ENCODE results near the gene DPYD. TPM values are rescaled to one million over a fixed set of nuclear protein-coding genes. Genes with fewer than 3 reads are reported as not detected.
"Not testable (repeated sequence)": the region's sequence is repeated elsewhere in the genome, so short reads cannot be mapped to it uniquely, and the experiment has no call there.

Gene DPYD
- total RNA-seq, 2 donors from 2014 or later, result 11.1 to 11.5 TPM

- H3K27me3 Mint-ChIP-seq, result no peaks in the 10 kb centered on the region
- no peak overlapping the region for H3K4me3 Mint-ChIP-seq
Observed at GRCh38 chr1:97368296-97368695, 552.5 kb downstream of the DPYD start.

GRCh38 chr1:97366984-97367383 is 553.9 kb downstream of the DPYD start:
- peaks cover 6% of the 10 kb centered on the region for H3K9me3 Mint-ChIP-seq

More at GRCh38 chr1:97368296-97368695, 552.5 kb downstream of the DPYD start:
- no peaks in the 10 kb centered on the region for H3K4me1 Mint-ChIP-seq
- peaks cover 6% of the 10 kb centered on the region for H3K9me3 Mint-ChIP-seq
- H3K27ac Mint-ChIP-seq, result no peak overlapping the region
- H3K36me3 Mint-ChIP-seq (ENCODE audit: low read depth), result peaks cover 41% of the 10 kb centered on the region
- no peak for ATAC-seq (replicated peaks)

GRCh38 chr1:97365026-97365425 is 555.8 kb downstream of the DPYD start:
- peaks cover 6% of the 10 kb centered on the region for H3K9me3 Mint-ChIP-seq
- no peaks in the 10 kb centered on the region for H3K4me1 Mint-ChIP-seq
- peaks cover 32% of the 10 kb centered on the region for H3K36me3 Mint-ChIP-seq (ENCODE audit: low read depth)
- H3K27me3 Mint-ChIP-seq, result no peaks in the 10 kb centered on the region
- H3K27ac Mint-ChIP-seq, result no peak overlapping the region
- H3K4me3 Mint-ChIP-seq, result no peak overlapping the region
- no peak for ATAC-seq (replicated peaks)

More at GRCh38 chr1:97366984-97367383, 553.9 kb downstream of the DPYD start:
- no peak overlapping the region for H3K4me3 Mint-ChIP-seq
- no peak for ATAC-seq (replicated peaks)
- peaks cover 31% of the 10 kb centered on the region for H3K36me3 Mint-ChIP-seq (ENCODE audit: low read depth)
- no peaks in the 10 kb centered on the region for H3K27me3 Mint-ChIP-seq
- no peaks in the 10 kb centered on the region for H3K4me1 Mint-ChIP-seq
- H3K27ac Mint-ChIP-seq, result no peak overlapping the region

GRCh38 chr1:97364086-97364485 is 556.7 kb downstream of the DPYD start:
- Mint-ChIP-seq H3K27ac (no peak overlapping the region), H3K4me1 (no peaks in the 10 kb centered on the region)
- no peak for ATAC-seq (replicated peaks)

GRCh38 chr1:97356309-97356708 is 564.5 kb downstream of the DPYD start:
- Mint-ChIP-seq H3K9me3 (peaks cover 3% of the 10 kb centered on the region), H3K27me3 (no peaks in the 10 kb centered on the region), H3K4me1 (no peaks in the 10 kb centered on the region), H3K27ac (no peak overlapping the region), H3K36me3 (ENCODE audit: low read depth) (peaks cover 37% of the 10 kb centered on the region), H3K4me3 (no peak overlapping the region)
- no peak for ATAC-seq (replicated peaks)

More at GRCh38 chr1:97364086-97364485, 556.7 kb downstream of the DPYD start:
- H3K27me3 Mint-ChIP-seq, result no peaks in the 10 kb centered on the region
- H3K9me3 Mint-ChIP-seq, result peaks cover 9% of the 10 kb centered on the region
- peaks cover 37% of the 10 kb centered on the region for H3K36me3 Mint-ChIP-seq (ENCODE audit: low read depth)
- no peak overlapping the region for H3K4me3 Mint-ChIP-seq

GRCh38 chr1:97352936-97353382 is 567.9 kb downstream of the DPYD start:
- Mint-ChIP-seq H3K36me3 (ENCODE audit: low read depth) (peaks cover 16% of the 10 kb centered on the region), H3K4me3 (no peak overlapping the region), H3K4me1 (no peaks in the 10 kb centered on the region), H3K27me3 (no peaks in the 10 kb centered on the region), H3K27ac (no peak overlapping the region), H3K9me3 (no peaks in the 10 kb centered on the region)
- no peak for ATAC-seq (replicated peaks)

GRCh38 chr1:97351846-97352245 is 569.0 kb downstream of the DPYD start:
- no peak for ATAC-seq (replicated peaks)
- H3K9me3 Mint-ChIP-seq, result no peaks in the 10 kb centered on the region
- H3K4me3 Mint-ChIP-seq, result no peak overlapping the region
- H3K27ac Mint-ChIP-seq, result no peak overlapping the region
- no peaks in the 10 kb centered on the region for H3K27me3 Mint-ChIP-seq
- H3K36me3 Mint-ChIP-seq (ENCODE audit: low read depth), result peaks cover 9% of the 10 kb centered on the region
- H3K4me1 Mint-ChIP-seq, result no peaks in the 10 kb centered on the region

GRCh38 chr1:97350662-97351061 is 570.2 kb downstream of the DPYD start:
- H3K36me3 Mint-ChIP-seq (ENCODE audit: low read depth), result peaks cover 9% of the 10 kb centered on the region
- no peaks in the 10 kb centered on the region for H3K27me3 Mint-ChIP-seq
- H3K4me3 Mint-ChIP-seq, result no peak overlapping the region
- H3K9me3 Mint-ChIP-seq, result no peaks in the 10 kb centered on the region
- no peak overlapping the region for H3K27ac Mint-ChIP-seq
- H3K4me1 Mint-ChIP-seq, result no peaks in the 10 kb centered on the region
- peak; percentile 19 for ATAC-seq (replicated peaks)

- Mint-ChIP-seq H3K4me3 (no peak overlapping the region), H3K9me3 (no peaks in the 10 kb centered on the region), H3K27ac (no peak overlapping the region), H3K27me3 (no peaks in the 10 kb centered on the region), H3K4me1 (no peaks in the 10 kb centered on the region), H3K36me3 (ENCODE audit: low read depth) (peaks cover 9% of the 10 kb centered on the region)
- ATAC-seq (replicated peaks), result no peak
Observed at GRCh38 chr1:97350241-97350640, 570.6 kb downstream of the DPYD start.

- H3K4me1 Mint-ChIP-seq; H3K27me3 Mint-ChIP-seq; ATAC-seq (replicated peaks); H3K36me3 Mint-ChIP-seq (ENCODE audit: low read depth); H3K27ac Mint-ChIP-seq; H3K9me3 Mint-ChIP-seq; H3K4me3 Mint-ChIP-seq: not testable (repeated sequence)
Observed at GRCh38 chr1:97349794-97350193, 571.0 kb downstream of the DPYD start.

GRCh38 chr1:97348599-97349265 is 572.1 kb downstream of the DPYD start:
- ATAC-seq (replicated peaks), result no peak
- no peaks in the 10 kb centered on the region for H3K4me1 Mint-ChIP-seq
- no peak overlapping the region for H3K4me3 Mint-ChIP-seq
- H3K9me3 Mint-ChIP-seq, result no peaks in the 10 kb centered on the region
- no peaks in the 10 kb centered on the region for H3K27me3 Mint-ChIP-seq
- H3K36me3 Mint-ChIP-seq (ENCODE audit: low read depth), result peaks cover 9% of the 10 kb centered on the region
- H3K27ac Mint-ChIP-seq, result no peak overlapping the region

GRCh38 chr1:97340951-97341350 is 579.9 kb downstream of the DPYD start:
- Mint-ChIP-seq H3K27me3 (no peaks in the 10 kb centered on the region), H3K4me1 (no peaks in the 10 kb centered on the region), H3K36me3 (ENCODE audit: low read depth) (no peaks in the 10 kb centered on the region), H3K9me3 (no peaks in the 10 kb centered on the region), H3K27ac (no peak overlapping the region), H3K4me3 (no peak overlapping the region)
- no peak for ATAC-seq (replicated peaks)

GRCh38 chr1:97338347-97338746 is 582.5 kb downstream of the DPYD start:
- H3K36me3 Mint-ChIP-seq (ENCODE audit: low read depth), result no peaks in the 10 kb centered on the region
- no peaks in the 10 kb centered on the region for H3K4me1 Mint-ChIP-seq
- no peaks in the 10 kb centered on the region for H3K9me3 Mint-ChIP-seq
- no peaks in the 10 kb centered on the region for H3K27me3 Mint-ChIP-seq
- no peak overlapping the region for H3K27ac Mint-ChIP-seq
- H3K4me3 Mint-ChIP-seq, result no peak overlapping the region
- ATAC-seq (replicated peaks), result no peak

GRCh38 chr1:97337250-97338030 is 583.4 kb downstream of the DPYD start:
- no peaks in the 10 kb centered on the region for H3K4me1 Mint-ChIP-seq
- H3K36me3 Mint-ChIP-seq (ENCODE audit: low read depth), result no peaks in the 10 kb centered on the region
- H3K27me3 Mint-ChIP-seq, result no peaks in the 10 kb centered on the region
- H3K27ac Mint-ChIP-seq, result no peak overlapping the region
- no peak overlapping the region for H3K4me3 Mint-ChIP-seq
- H3K9me3 Mint-ChIP-seq, result no peaks in the 10 kb centered on the region
- no peak for ATAC-seq (replicated peaks)

- no peaks in the 10 kb centered on the region for H3K4me1 Mint-ChIP-seq
- H3K27ac Mint-ChIP-seq, result no peak overlapping the region
- no peak for ATAC-seq (replicated peaks)
- no peaks in the 10 kb centered on the region for H3K36me3 Mint-ChIP-seq (ENCODE audit: low read depth)
- no peaks in the 10 kb centered on the region for H3K27me3 Mint-ChIP-seq
- no peak overlapping the region for H3K4me3 Mint-ChIP-seq
- H3K9me3 Mint-ChIP-seq, result no peaks in the 10 kb centered on the region
Observed at GRCh38 chr1:97334454-97334853, 586.4 kb downstream of the DPYD start.
